Natural killer cell treated with Interleukin-12 subunit alpha and Interleukin-12 subunit beta and Interleukin-15 and Interleukin-18, amount 100 ng/mL, for 72 hours (primary cell): ENCODE results near the gene ZCCHC24. TPM values are rescaled to one million over a fixed set of nuclear protein-coding genes. Genes with fewer than 3 reads are reported as not detected.

ENCODE experiments used
- ATAC-seq, 2 donors: fragments of 150-1000 bp; cut with Tn5 transposase in 1 of 2; sonication (Bioruptor Pico), chemical (Tn5 transposase) in 1 of 2; 2 replicates each; pipeline ENCODE4 v1.10.0; 2021
- DNase-seq: peaks from one replicate; pipeline ENCODE4 v3.0.0; 2022; ENCODE audit warnings: low spot score
- H3K27ac Mint-ChIP-seq, 2 donors: 1 replicate in 1 of 2; 2 replicates in 1 of 2; pipeline ENCODE4 v1.8.0; 2022; ENCODE audit warnings: mixed read lengths in 2 of 2, mild to moderate bottlenecking in 1 of 2, moderate library complexity in 1 of 2
- H3K27me3 Mint-ChIP-seq, 2 donors: 1 replicate in 1 of 2; 2 replicates in 1 of 2; pipeline ENCODE4 v1.8.0; 2022; ENCODE audit warnings: mixed read lengths in 2 of 2
- H3K36me3 Mint-ChIP-seq: one replicate; pipeline ENCODE4 v1.8.0; 2022; ENCODE audit warnings: mixed read lengths
- H3K4me1 Mint-ChIP-seq, 2 donors: 1 replicate in 1 of 2; 2 replicates in 1 of 2; pipeline ENCODE4 v1.8.0; 2022; ENCODE audit warnings: low read depth in 2 of 2, mixed read lengths in 2 of 2, mild to moderate bottlenecking in 1 of 2
- H3K4me3 Mint-ChIP-seq: one replicate; pipeline ENCODE4 v1.8.0; 2022; ENCODE audit warnings: mixed read lengths
- H3K9me3 Mint-ChIP-seq: 2 replicates; pipeline ENCODE4 v1.8.0; 2022; ENCODE audit warnings: mixed read lengths
- total RNA-seq, 2 donors: library from RNA; stranded (reverse); gene quantifications; one replicate each; pipeline ENCODE4 v1.2.3, GENCODE V29; 2022

ZCCHC24 gene
- total RNA-seq, 2 donors from 2014 or later = 0.73 to 1.3 TPM

- H3K27me3 Mint-ChIP-seq = peaks cover 16 to 17% of the 10 kb centered on the region in 2 donors
- H3K9me3 Mint-ChIP-seq = no peaks in the 10 kb centered on the region
- no peaks in the 10 kb centered on the region for H3K36me3 Mint-ChIP-seq
- no peak overlapping the region for H3K27ac Mint-ChIP-seq
- no peak for ATAC-seq
- DNase-seq = no peak
- H3K4me1 Mint-ChIP-seq = no peaks in the 10 kb centered on the region
- H3K4me3 Mint-ChIP-seq = no peak overlapping the region
These were observed 36.9 kb upstream of the ZCCHC24 start for GRCh38 chr10:79482304-79482703.

- Mint-ChIP-seq H3K9me3 (no peaks in the 10 kb centered on the region), H3K4me3 (no peak overlapping the region), H3K27me3 (peaks cover 25 to 28% of the 10 kb centered on the region in 2 donors), H3K36me3 (no peaks in the 10 kb centered on the region), H3K27ac (no peak overlapping the region), H3K4me1 (no peaks in the 10 kb centered on the region)
- no peak for ATAC-seq
- DNase-seq = no peak
These were observed 34.0 kb upstream of the ZCCHC24 start for GRCh38 chr10:79479283-79479909.

- no peak for DNase-seq
- Mint-ChIP-seq H3K4me1 (no peaks in the 10 kb centered on the region), H3K36me3 (no peaks in the 10 kb centered on the region), H3K27ac (no peak overlapping the region), H3K27me3 (peaks cover 25 to 28% of the 10 kb centered on the region in 2 donors), H3K4me3 (no peak overlapping the region), H3K9me3 (no peaks in the 10 kb centered on the region)
- ATAC-seq = no peak
These were observed 32.0 kb upstream of the ZCCHC24 start for GRCh38 chr10:79477456-79477855.

GRCh38 chr10:79476645-79477044 lies 31.2 kb upstream of the ZCCHC24 start:
- H3K36me3 Mint-ChIP-seq = no peaks in the 10 kb centered on the region
- H3K27me3 Mint-ChIP-seq = peaks cover 24 to 28% of the 10 kb centered on the region in 2 donors
- H3K4me1 Mint-ChIP-seq = no peaks in the 10 kb centered on the region
- DNase-seq = no peak
- no peak overlapping the region for H3K27ac Mint-ChIP-seq
- H3K9me3 Mint-ChIP-seq = no peaks in the 10 kb centered on the region
- no peak for ATAC-seq
- no peak overlapping the region for H3K4me3 Mint-ChIP-seq

GRCh38 chr10:79475877-79476276 lies 30.5 kb upstream of the ZCCHC24 start:
- peaks cover 20 to 28% of the 10 kb centered on the region in 2 donors for H3K27me3 Mint-ChIP-seq
- no peak overlapping the region for H3K27ac Mint-ChIP-seq
- no peak overlapping the region for H3K4me3 Mint-ChIP-seq
- H3K36me3 Mint-ChIP-seq = no peaks in the 10 kb centered on the region
- DNase-seq (no peak), ATAC-seq (no peak)
- H3K4me1 Mint-ChIP-seq = no peaks in the 10 kb centered on the region
- H3K9me3 Mint-ChIP-seq = no peaks in the 10 kb centered on the region

GRCh38 chr10:79475119-79475653 lies 29.8 kb upstream of the ZCCHC24 start:
- ATAC-seq = no peak
- DNase-seq = no peak
- H3K9me3 Mint-ChIP-seq = no peaks in the 10 kb centered on the region
- no peak overlapping the region for H3K4me3 Mint-ChIP-seq
- H3K4me1 Mint-ChIP-seq = no peaks in the 10 kb centered on the region
- no peak overlapping the region for H3K27ac Mint-ChIP-seq
- H3K36me3 Mint-ChIP-seq = no peaks in the 10 kb centered on the region
- H3K27me3 Mint-ChIP-seq = peaks cover 16 to 23% of the 10 kb centered on the region in 2 donors

GRCh38 chr10:79473496-79474095 lies 28.2 kb upstream of the ZCCHC24 start:
- no peaks in the 10 kb centered on the region for H3K9me3 Mint-ChIP-seq
- H3K36me3 Mint-ChIP-seq = no peaks in the 10 kb centered on the region
- no peak overlapping the region for H3K27ac Mint-ChIP-seq
- peaks cover 12 to 18% of the 10 kb centered on the region in 2 donors for H3K27me3 Mint-ChIP-seq
- ATAC-seq = peak in 1 of 2 donors; percentile 24
- no peaks in the 10 kb centered on the region for H3K4me1 Mint-ChIP-seq
- no peak overlapping the region for H3K4me3 Mint-ChIP-seq
- DNase-seq = no peak

- no peak overlapping the region for H3K4me3 Mint-ChIP-seq
These were observed 27.5 kb upstream of the ZCCHC24 start for GRCh38 chr10:79472951-79473350.

GRCh38 chr10:79472449-79472848 lies 27.0 kb upstream of the ZCCHC24 start:
- Mint-ChIP-seq H3K27me3 (peaks cover 10 to 13% of the 10 kb centered on the region in 2 donors), H3K4me1 (peaks cover 0 to 1% of the 10 kb centered on the region in 2 donors), H3K27ac (no peak overlapping the region), H3K4me3 (no peak overlapping the region), H3K9me3 (no peaks in the 10 kb centered on the region), H3K36me3 (no peaks in the 10 kb centered on the region)
- ATAC-seq = no peak
- DNase-seq = no peak

More at GRCh38 chr10:79472951-79473350, 27.5 kb upstream of the ZCCHC24 start:
- H3K9me3 Mint-ChIP-seq = no peaks in the 10 kb centered on the region
- ATAC-seq = no peak
- peaks cover 12 to 18% of the 10 kb centered on the region in 2 donors for H3K27me3 Mint-ChIP-seq
- DNase-seq = no peak
- H3K4me1 Mint-ChIP-seq = no peaks in the 10 kb centered on the region
- no peak overlapping the region for H3K27ac Mint-ChIP-seq
- H3K36me3 Mint-ChIP-seq = no peaks in the 10 kb centered on the region

GRCh38 chr10:79471776-79472175 lies 26.4 kb upstream of the ZCCHC24 start:
- Mint-ChIP-seq H3K36me3 (no peaks in the 10 kb centered on the region), H3K27ac (no peak overlapping the region), H3K4me1 (peaks cover 0 to 2% of the 10 kb centered on the region in 2 donors), H3K27me3 (peaks cover 6 to 10% of the 10 kb centered on the region in 2 donors), H3K4me3 (no peak overlapping the region), H3K9me3 (no peaks in the 10 kb centered on the region)
- no peak for ATAC-seq
- DNase-seq = no peak

- no peak for ATAC-seq
- H3K4me3 Mint-ChIP-seq = no peak overlapping the region
- no peak overlapping the region for H3K27ac Mint-ChIP-seq
- DNase-seq = no peak
- H3K36me3 Mint-ChIP-seq = no peaks in the 10 kb centered on the region
- H3K9me3 Mint-ChIP-seq = no peaks in the 10 kb centered on the region
- peaks cover 0 to 2% of the 10 kb centered on the region in 2 donors for H3K4me1 Mint-ChIP-seq
- peaks cover 0 to 2% of the 10 kb centered on the region in 2 donors for H3K27me3 Mint-ChIP-seq
These were observed 24.7 kb upstream of the ZCCHC24 start for GRCh38 chr10:79470096-79470495.

GRCh38 chr10:79468841-79469585 lies 23.6 kb upstream of the ZCCHC24 start:
- no peak overlapping the region for H3K27ac Mint-ChIP-seq
- DNase-seq = no peak
- H3K4me3 Mint-ChIP-seq = no peak overlapping the region
- H3K9me3 Mint-ChIP-seq = no peaks in the 10 kb centered on the region
- no peaks in the 10 kb centered on the region for H3K36me3 Mint-ChIP-seq
- ATAC-seq = no peak
- peaks cover 0 to 2% of the 10 kb centered on the region in 2 donors for H3K4me1 Mint-ChIP-seq
- H3K27me3 Mint-ChIP-seq = peaks cover 0 to 2% of the 10 kb centered on the region in 2 donors

- Mint-ChIP-seq H3K9me3 (no peaks in the 10 kb centered on the region), H3K4me3 (no peak overlapping the region), H3K27me3 (peaks cover 0 to 2% of the 10 kb centered on the region in 2 donors), H3K27ac (no peak overlapping the region), H3K36me3 (no peaks in the 10 kb centered on the region), H3K4me1 (peaks cover 0 to 2% of the 10 kb centered on the region in 2 donors)
- ATAC-seq (no peak), DNase-seq (no peak)
These were observed 22.7 kb upstream of the ZCCHC24 start for GRCh38 chr10:79468015-79468560.
